ENCODE results near the gene PXN.

DNA sequence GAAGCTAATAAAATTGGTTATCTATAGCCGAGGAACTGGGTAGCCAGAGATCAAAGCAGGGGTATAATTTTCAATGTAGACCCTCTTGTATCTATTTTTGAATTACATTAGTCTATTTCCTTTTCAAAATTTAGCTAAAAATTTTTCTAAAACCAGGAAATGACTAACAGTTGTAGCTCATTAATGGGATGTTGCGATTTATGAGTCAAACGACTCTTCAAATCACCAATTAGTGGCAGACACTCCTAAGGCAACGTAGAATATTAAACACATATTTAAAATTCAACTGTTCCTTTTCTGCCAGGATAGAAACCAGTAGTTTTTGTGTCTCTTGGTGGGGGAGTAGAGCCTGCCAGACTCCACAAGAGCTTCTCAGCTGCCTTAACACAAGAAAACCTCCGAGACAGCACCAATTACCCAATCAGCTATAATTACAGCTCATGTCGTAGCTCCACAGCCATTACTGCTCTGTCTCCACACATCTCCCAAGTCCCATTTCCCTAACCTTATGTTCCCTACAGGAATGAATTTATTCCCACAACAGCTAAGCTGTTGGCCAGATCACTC, 97.9 kb downstream of the PXN start:
- TF ChIP-seq, protein P1, sequence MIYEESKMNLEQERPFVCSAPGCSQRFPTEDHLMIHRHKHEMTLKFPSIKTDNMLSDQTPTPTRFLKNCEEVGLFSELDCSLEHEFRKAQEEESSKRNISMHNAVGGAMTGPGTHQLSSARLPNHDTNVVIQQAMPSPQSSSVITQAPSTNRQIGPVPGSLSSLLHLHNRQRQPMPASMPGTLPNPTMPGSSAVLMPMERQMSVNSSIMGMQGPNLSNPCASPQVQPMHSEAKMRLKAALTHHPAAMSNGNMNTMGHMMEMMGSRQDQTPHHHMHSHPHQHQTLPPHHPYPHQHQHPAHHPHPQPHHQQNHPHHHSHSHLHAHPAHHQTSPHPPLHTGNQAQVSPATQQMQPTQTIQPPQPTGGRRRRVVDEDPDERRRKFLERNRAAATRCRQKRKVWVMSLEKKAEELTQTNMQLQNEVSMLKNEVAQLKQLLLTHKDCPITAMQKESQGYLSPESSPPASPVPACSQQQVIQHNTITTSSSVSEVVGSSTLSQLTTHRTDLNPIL (CRISPR knock-in tag; IDR thresholded peaks at IDR 0.05; ENCODE audit: low read depth), result no peak
- TF ChIP-seq, protein P2, sequence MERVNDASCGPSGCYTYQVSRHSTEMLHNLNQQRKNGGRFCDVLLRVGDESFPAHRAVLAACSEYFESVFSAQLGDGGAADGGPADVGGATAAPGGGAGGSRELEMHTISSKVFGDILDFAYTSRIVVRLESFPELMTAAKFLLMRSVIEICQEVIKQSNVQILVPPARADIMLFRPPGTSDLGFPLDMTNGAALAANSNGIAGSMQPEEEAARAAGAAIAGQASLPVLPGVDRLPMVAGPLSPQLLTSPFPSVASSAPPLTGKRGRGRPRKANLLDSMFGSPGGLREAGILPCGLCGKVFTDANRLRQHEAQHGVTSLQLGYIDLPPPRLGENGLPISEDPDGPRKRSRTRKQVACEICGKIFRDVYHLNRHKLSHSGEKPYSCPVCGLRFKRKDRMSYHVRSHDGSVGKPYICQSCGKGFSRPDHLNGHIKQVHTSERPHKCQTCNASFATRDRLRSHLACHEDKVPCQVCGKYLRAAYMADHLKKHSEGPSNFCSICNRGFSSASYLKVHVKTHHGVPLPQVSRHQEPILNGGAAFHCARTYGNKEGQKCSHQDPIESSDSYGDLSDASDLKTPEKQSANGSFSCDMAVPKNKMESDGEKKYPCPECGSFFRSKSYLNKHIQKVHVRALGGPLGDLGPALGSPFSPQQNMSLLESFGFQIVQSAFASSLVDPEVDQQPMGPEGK (CRISPR knock-in tag; IDR thresholded peaks at IDR 0.05; ENCODE audit: borderline replicate concordance), result no peak
- TF ChIP-seq ARNTL (CRISPR knock-in tag; IDR thresholded peaks at IDR 0.05; ENCODE audit: borderline replicate concordance, low read depth), result no peak
- no peak for TF ChIP-seq ZFP3 (CRISPR knock-in tag; IDR thresholded peaks at IDR 0.05)
- TF ChIP-seq CSDC2 (CRISPR knock-in tag; IDR thresholded peaks at IDR 0.05), result no peak
- TF ChIP-seq GLIS3 (CRISPR knock-in tag; IDR thresholded peaks at IDR 0.05), result no peak
- TF ChIP-seq, protein P3, sequence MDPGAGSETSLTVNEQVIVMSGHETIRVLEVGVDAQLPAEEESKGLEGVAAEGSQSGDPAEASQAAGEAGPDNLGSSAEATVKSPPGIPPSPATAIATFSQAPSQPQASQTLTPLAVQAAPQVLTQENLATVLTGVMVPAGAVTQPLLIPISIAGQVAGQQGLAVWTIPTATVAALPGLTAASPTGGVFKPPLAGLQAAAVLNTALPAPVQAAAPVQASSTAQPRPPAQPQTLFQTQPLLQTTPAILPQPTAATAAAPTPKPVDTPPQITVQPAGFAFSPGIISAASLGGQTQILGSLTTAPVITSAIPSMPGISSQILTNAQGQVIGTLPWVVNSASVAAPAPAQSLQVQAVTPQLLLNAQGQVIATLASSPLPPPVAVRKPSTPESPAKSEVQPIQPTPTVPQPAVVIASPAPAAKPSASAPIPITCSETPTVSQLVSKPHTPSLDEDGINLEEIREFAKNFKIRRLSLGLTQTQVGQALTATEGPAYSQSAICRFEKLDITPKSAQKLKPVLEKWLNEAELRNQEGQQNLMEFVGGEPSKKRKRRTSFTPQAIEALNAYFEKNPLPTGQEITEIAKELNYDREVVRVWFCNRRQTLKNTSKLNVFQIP (CRISPR knock-in tag; IDR thresholded peaks at IDR 0.05; ENCODE audit: borderline replicate concordance, low read depth), result no peak
- TF ChIP-seq ZFP30 (CRISPR knock-in tag; IDR thresholded peaks at IDR 0.05), result no peak
- TF ChIP-seq TSHZ2 (CRISPR knock-in tag; IDR thresholded peaks at IDR 0.05), result no peak
- TF ChIP-seq ZC3H10 (CRISPR knock-in tag; IDR thresholded peaks at IDR 0.05), result no peak
- TF ChIP-seq PPARA (CRISPR knock-in tag; IDR thresholded peaks at IDR 0.05; ENCODE audit: borderline replicate concordance), result no peak
- no peak for TF ChIP-seq ESRRG (CRISPR knock-in tag; IDR thresholded peaks at IDR 0.05)
- no peak for TF ChIP-seq CSRNP3 (CRISPR knock-in tag; IDR thresholded peaks at IDR 0.05)

Data from SK-N-SH treated with all-trans-retinoic acid at 6 μM for 48 hours (cell line).